Fibroblast of the aortic adventitia (primary cell): ENCODE measurements around the gene PLXNA3. TPM values are rescaled to one million over a fixed set of nuclear protein-coding genes. Genes with fewer than 3 reads are reported as not detected.
A peak's percentile ranks its signal among the peaks of the same experiment; 100 is the strongest.

Source experiments
- DNase-seq: peaks from one replicate; pipeline ENCODE4 v3.0.0-alpha.2; 2010; ENCODE audit warnings: low read depth
- H3K4me3 ChIP-seq: 2 replicates; pipeline ENCODE4 v1.5.1; 2011; ENCODE audit warnings: low read depth, mild to moderate bottlenecking, control low read depth, low read length, moderate library complexity
- CTCF ChIP-seq: IDR thresholded peaks from 2 replicates; pipeline ENCODE4 v1.5.1; 2011; ENCODE audit warnings: mild to moderate bottlenecking, low read length, control low read depth, inconsistent platforms; ENCODE audit not compliant: insufficient read depth
- total RNA-seq: library from RNA; depleted of rRNA; stranded (reverse); fragments of >200 nt; gene quantifications from 2 replicates; pipeline ENCODE4 v1.2.3, GENCODE V29; 2012; ENCODE audit warnings: low replicate concordance

The PLXNA3 gene
- total RNA-seq, 1 donor: 25.8 TPM

- H3K4me3 ChIP-seq: no peak overlapping the region
- no peak for TF ChIP-seq CTCF
- DNase-seq: no peak
These were observed 55.6 kb downstream of the PLXNA3 start for GRCh38 chrX:154513716-154514115.

- DNase-seq: no peak
- peak overlapping the region; percentile 73 for H3K4me3 ChIP-seq
- TF ChIP-seq CTCF: no peak
These were observed 57.2 kb downstream of the PLXNA3 start for GRCh38 chrX:154515090-154515965.

- DNase-seq: peak; percentile 84
- TF ChIP-seq CTCF: no peak
- H3K4me3 ChIP-seq: peak within 1 kb of the TSS; percentile 73
These were observed 58.0 kb downstream of the PLXNA3 start, which contains the start of gene FAM3A for GRCh38 chrX:154515966-154516655. Gene FAM3A (minus strand): TSS chrX:154516232. CDS start chrX:154515772, 460 bp downstream.

GRCh38 chrX:154516656-154517100 lies 58.6 kb downstream of the PLXNA3 start:
- TF ChIP-seq CTCF: no peak
- DNase-seq: peak; percentile 88

GRCh38 chrX:154517101-154517781 lies 59.2 kb downstream of the PLXNA3 start:
- TF ChIP-seq CTCF: no peak
- no peak for DNase-seq
- H3K4me3 ChIP-seq: peak overlapping the region; percentile 18

More at GRCh38 chrX:154516656-154517100, 58.6 kb downstream of the PLXNA3 start:
- peak overlapping the region; percentile 54 for H3K4me3 ChIP-seq

GRCh38 chrX:154519389-154519788 lies 61.3 kb downstream of the PLXNA3 start:
- TF ChIP-seq CTCF: no peak
- no peak for DNase-seq
- no peak overlapping the region for H3K4me3 ChIP-seq
